GM18505 (cell line): ENCODE measurements around the gene SERBP1.
"Not testable (repeated sequence)": the region's sequence is repeated elsewhere in the genome, so short reads cannot be mapped to it uniquely, and the experiment has no call there.

Experiments used
- ATAC-seq: cut with Tn5 transposase; IDR thresholded peaks from one replicate; pipeline ENCODE4 v1.9.1; 2021; ENCODE audit not compliant: unreplicated experiment
- POLR2A ChIP-seq: IDR thresholded peaks from 4 replicates; pipeline ENCODE4 v1.6.1; 2011; ENCODE audit warnings: borderline replicate concordance; ENCODE audit not compliant: insufficient read depth, insufficient read length; ENCODE audit errors: extremely low read depth

The SERBP1 gene

DNA sequence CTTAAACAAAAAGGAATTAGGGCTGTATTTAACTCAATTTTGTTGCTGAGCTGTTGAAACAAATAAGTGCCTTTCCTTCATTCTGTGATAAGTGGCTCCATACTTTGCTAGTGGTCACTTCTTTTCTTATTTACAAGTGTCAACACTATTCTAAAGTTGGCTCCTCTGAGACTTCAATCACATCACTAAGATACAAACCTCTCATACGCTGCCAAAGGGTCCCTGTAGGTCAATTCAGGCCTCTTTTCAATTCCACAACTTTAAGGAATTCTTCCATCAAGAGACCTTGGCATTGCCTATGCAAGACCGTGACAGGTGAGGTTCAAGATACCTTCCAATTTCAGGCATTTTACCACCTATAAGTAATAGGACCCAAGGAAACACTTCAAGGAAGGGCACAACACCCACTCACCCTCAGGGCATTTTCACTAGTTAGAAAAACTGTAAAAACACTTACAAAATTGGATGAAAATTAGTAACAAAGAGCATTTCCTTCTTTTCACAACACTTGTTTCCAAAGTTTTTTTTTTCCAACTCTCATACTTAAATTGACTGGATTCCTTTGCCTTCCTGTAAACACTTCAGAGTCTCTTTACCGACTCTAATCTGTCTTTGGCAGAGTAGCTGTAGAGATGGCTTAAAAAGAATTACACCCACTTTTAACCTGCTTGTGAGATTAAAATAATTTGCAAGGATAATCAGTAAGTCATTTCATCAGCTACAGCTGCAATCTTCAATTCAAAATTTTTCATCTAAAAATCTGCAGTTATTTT is 24.5 kb downstream of the SERBP1 start:
- no peak for ATAC-seq
- TF ChIP-seq POLR2A, result no peak

DNA sequence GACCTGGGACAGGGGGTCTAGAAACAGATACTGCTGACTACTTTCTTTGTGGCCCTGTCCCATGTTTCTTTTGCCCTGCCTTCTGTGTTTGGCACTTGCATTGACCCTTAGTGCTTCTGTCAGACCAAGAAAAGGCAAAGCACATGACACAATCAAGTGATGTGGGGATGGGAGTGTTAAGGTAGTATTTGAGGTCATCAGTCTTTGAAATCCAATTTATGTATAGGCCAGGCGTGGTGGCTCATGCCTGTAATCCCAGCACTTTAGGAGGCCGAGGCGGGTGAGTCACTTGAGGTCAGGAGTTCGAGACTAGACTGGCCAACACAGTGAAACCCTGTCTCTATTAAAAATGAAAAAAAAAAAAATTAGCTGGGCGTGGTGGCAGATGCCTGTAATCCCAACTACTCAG is 26.0 kb downstream of the SERBP1 start:
- TF ChIP-seq POLR2A, result no peak
- ATAC-seq, result no peak

- TF ChIP-seq POLR2A, result no peak
- no peak for ATAC-seq
These were observed 28.8 kb downstream of the SERBP1 start for GRCh38 chr1:67401443-67401842.

GRCh38 chr1:67400029-67400786 is 30.0 kb downstream of the SERBP1 start:
- not testable (repeated sequence) for ATAC-seq

- no peak for ATAC-seq
These were observed 30.8 kb downstream of the SERBP1 start for GRCh38 chr1:67399199-67399993.

GRCh38 chr1:67394548-67394947 is 35.7 kb downstream of the SERBP1 start:
- TF ChIP-seq POLR2A, result no peak
- no peak for ATAC-seq

More at GRCh38 chr1:67399199-67399993, 30.8 kb downstream of the SERBP1 start:
- no peak for TF ChIP-seq POLR2A

GRCh38 chr1:67393737-67394136 is 36.5 kb downstream of the SERBP1 start:
- no peak for TF ChIP-seq POLR2A
- ATAC-seq, result no peak

DNA sequence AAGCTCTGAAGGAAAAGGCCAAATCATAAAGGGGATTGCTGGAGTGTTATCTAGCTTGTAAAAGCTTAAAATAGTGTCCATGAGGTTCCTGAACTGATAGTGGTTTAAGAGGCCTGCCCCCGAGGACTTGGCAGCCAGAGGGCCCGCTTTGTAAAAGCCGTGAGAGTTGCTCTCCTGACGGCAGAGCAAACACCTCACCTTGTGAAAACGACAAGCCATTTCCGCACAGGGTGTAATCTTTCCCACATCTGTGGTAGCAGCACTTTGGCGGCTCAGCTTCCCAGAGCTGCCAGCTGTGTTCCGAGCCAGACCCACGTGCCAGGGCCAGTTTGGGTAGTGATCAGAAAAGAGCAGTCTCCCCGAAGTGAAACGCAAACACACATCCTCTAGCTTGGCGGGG is 37.0 kb downstream of the SERBP1 start:
- ATAC-seq, result no peak
- no peak for TF ChIP-seq POLR2A

DNA sequence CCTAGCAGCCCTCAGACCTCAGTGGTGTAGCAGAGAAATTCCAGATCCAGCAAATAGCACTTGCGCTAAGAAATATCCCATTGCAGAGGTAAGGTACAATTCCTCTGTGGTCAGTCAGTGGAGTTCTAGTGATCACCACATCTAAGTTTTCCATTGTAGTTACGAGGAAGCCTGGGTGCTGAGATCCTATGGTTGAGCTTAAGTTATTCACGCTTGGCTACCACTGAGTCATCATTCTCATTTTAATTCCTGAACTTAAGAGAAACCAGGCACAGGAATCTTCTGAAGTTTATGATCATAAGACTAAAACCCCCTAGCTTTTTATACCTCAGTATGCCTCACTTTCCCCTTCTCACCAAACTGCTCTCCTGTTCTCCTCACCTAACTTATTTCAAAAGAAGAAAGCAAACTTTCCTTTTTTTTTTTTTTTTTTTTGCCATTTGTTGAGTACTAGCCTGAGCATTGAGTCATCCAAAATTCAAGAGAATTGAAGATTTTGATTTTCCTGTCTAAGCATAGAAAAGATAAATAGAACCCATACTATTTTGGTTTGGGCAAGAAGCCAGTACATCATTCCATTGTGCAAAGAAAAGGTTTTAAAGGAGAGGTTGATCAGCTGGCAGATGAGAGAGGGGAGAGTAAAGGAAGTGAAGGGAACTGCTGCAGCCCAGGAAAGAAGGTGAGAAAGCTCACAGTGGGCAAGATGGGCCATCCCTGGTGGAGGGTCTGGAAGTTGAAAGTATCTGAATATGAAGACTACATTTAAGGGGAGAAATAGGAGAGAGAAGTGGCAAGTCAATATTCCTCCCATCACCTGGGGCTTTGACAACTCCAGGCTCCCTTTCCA is 39.9 kb downstream of the SERBP1 start:
- no peak for ATAC-seq
- no peak for TF ChIP-seq POLR2A

DNA sequence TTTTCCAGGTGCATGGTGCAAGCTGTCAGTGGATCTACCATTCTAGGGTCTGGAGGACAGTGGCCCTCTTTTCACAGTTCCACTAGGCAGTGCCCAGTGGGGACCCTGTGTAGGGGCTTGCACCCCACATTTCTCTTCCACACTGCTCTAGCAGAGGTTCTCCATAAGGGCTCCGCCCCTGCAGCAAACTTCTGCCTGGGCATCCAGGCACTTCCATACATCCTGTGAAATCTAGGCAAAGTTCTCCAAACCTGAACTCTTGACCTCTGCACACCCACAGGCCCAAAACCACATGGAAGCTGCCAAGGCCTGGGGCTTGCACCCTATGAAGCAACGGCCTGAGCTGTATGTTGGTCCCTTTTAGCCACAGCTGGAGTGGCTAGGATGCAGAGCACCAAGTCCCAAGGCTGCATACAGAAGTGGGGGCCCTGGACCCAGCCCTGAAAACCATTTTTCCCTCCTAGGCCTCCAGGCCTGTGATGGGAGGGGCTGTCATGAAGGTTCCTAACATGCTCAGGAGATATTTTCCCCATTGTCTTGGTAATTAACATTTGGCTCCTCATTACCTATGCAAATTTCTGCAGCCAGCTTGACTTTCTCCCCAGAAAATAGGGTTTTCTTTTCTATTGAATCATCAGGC is 46.1 kb downstream of the SERBP1 start:
- no peak for TF ChIP-seq POLR2A
- ATAC-seq, result no peak

DNA sequence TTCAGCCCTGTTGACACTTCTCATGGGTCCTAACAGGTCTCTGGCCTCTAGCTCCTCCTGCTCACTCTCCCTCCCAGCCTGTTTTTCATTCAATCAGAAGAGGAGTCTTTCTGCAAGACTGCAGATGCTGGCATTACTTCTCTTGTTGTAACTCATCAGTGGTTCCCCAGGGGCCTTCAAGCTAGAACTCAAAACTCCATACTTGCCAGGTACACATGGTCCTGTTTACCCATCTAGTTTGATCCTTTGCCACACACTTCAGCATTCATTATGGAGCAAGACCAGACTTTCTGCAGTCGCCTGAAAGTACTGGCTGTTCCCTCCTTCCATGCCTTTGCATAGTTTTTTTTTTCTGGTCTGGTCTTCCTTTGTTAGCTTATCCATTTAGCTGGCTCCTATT is 47.9 kb downstream of the SERBP1 start:
- ATAC-seq, result no peak
- TF ChIP-seq POLR2A, result no peak

GRCh38 chr1:67381154-67381553 is 49.0 kb downstream of the SERBP1 start:
- TF ChIP-seq POLR2A, result no peak
- no peak for ATAC-seq
